Measurements from ENCODE around the gene AK8.

AK8 gene, protein sequence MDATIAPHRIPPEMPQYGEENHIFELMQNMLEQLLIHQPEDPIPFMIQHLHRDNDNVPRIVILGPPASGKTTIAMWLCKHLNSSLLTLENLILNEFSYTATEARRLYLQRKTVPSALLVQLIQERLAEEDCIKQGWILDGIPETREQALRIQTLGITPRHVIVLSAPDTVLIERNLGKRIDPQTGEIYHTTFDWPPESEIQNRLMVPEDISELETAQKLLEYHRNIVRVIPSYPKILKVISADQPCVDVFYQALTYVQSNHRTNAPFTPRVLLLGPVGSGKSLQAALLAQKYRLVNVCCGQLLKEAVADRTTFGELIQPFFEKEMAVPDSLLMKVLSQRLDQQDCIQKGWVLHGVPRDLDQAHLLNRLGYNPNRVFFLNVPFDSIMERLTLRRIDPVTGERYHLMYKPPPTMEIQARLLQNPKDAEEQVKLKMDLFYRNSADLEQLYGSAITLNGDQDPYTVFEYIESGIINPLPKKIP

DNA sequence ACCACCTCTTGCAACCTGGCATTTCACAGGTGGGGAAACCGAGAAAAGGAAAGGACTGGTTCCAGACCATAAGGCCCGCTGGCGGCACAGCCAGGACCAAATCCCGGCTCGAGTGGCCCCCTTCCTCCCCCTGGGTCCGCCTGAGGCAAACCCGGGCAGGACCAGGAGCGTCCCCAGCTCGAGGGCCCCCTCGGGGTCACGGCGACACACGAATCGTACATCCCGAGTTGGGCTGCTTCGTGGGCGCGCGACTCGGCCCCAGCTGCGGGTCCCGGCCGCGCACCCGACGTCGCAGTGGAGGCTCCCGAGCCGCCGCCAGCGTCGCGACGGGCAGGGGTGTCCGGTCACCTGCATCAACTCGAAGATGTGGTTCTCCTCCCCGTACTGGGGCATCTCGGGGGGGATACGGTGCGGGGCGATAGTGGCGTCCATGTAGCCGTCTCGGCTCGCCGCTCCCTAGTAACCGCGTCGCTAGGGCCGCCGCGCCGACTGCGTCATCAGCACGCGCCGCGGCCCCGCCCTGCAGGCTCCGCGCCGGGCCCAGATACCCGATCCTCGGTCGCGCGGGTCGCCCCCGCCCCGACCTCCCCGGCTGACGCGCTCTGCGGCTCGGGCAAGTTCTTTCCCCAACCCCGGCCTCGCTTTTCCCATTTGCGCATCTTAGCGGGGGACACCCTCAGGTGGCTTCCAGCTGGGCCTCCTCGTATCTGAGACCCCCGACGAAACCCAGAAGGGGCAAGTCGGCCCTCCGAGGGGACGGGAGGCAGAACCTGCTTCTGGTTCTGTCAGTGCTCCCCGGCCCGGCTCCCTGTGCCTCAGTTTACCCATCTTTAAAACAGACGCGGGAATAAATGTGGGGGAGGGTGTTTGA is at the start of gene AK8:
TSS of gene AK8 (minus strand) at position 461 of the 871 bp plus-strand sequence. CDS start at position 432, 29 bp downstream.
- peak; percentile 59 for DNase-seq

GRCh38 chr9:132927704-132928103 is 49.6 kb upstream of the AK8 start:
- no peak for DNase-seq

DNA sequence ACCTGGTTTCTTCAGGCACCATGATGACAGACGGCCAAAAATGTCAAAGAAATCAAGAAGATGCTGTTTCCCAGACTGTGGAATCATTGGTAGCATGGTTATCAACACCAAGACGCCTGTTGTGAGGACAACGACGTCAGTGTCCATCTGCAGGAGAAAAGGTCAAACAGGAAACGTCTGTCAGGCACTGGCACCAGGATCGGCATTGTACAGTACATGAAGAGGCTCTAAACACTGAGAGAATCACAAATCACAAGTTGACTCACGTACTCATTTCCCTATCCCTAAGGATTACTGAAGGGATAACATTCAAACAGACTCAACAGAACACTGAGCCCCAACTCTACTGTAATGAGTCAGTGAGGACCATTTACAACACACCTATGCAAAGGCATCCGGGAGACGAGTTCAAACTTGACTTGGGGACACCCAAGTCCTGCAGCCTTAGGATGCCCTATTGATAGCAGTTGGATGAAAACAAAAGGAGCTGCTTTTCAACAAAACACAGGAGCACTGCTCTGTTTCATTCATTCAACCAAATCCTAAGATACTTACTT is 45.3 kb upstream of the AK8 start:
- no peak for DNase-seq

DNA sequence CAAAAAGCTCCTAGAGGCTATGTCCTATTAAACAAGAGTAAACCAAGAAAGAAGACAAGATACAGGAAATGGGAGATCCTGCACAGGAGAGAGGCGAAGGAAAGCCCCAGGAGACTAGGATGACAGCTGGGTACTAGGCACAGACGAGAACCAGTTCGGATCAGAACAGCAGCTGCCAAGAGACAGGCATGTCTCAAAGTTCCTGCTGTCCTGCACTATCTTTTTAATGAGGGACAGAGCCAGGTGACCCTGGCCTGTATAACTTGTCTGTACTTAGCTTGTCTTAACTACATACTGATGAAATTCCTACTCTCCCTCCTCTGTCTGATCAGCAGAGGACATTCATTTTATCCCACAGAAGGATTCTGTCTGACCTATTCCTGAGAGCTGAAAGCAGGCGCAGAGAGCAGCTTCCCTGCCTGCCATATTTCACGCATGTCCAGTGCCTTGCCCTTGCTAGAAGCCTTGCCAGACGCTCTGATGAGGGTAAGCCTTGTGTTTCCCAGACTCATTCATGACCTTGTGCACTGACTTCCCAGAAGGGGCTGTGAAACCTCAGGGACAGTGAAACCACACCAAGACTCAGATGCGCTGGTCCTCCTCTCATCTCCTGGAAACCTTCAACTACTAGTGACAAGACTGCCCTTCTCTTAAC is 41.7 kb upstream of the AK8 start:
- DNase-seq = no peak

DNA sequence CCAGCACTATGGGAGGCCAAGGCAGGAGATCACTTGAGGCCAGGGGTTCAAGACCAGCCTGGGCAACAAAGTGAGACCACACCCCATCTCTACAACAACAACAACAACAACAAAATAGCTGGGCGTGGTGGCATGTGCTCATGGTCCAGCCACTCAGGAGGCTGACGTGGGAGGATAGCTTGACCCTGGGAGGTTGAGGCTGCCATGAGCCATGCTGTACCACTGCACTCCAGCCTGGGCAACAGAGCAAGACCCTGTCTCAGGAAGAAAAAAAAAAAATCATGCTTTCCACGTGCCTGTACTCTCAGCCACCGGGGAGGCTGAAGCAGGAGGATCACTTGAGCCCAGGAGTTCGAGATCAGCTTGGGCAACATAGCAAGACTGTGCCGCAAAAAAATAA is 36.8 kb upstream of the AK8 start:
- DNase-seq = no peak

GRCh38 chr9:132912131-132912530 is 34.0 kb upstream of the AK8 start:
- DNase-seq = no peak

DNA sequence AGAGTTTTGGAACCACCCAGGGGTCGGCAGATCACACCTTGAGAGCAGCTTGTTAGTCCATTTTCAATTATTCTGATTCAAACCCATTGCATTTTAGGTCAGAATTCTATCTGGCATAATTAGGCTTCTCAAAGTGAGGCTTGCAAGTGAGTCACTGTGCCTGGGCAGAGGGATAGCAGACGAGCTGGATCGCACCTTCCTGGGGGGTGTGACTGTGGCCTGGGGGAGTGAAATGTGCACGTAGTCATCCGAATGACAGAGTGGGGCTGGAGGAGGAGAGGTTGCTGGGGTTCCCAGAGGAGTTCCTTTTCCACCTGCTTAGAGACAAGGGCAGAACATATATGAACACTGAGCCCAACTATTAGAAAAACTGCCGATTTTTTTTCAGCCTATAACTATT is 32.3 kb upstream of the AK8 start:
- DNase-seq = no peak

- no peak for DNase-seq
Measured at GRCh38 chr9:132909311-132909710, 31.2 kb upstream of the AK8 start.

- DNase-seq = no peak
Measured at GRCh38 chr9:132908635-132909034, 30.6 kb upstream of the AK8 start.

DNA sequence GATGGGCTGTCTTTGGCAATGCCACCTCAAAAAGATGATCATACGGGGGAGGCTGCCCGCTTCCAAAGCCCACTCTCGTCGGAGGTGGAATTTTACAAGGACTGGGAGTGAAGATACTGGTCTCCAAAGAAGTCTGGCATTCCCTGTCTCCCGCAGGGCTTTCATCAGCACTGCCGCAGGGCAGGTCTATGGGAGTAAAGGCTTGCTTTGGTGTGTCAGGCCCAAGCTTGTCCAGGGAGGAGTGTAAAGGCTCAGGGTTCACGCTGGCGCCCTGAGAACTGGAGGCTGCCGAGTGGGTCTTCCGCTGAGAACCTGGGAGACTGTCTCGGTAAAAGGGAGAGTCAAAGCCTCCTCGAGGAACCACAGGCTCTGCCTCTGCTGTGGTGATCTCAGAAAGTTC is 27.6 kb upstream of the AK8 start:
- DNase-seq = no peak

- no peak for DNase-seq
Measured at GRCh38 chr9:132903574-132904492, 25.7 kb upstream of the AK8 start.

- DNase-seq = peak; percentile 72
Measured at GRCh38 chr9:132901858-132902831, 24.1 kb upstream of the AK8 start.

DNA sequence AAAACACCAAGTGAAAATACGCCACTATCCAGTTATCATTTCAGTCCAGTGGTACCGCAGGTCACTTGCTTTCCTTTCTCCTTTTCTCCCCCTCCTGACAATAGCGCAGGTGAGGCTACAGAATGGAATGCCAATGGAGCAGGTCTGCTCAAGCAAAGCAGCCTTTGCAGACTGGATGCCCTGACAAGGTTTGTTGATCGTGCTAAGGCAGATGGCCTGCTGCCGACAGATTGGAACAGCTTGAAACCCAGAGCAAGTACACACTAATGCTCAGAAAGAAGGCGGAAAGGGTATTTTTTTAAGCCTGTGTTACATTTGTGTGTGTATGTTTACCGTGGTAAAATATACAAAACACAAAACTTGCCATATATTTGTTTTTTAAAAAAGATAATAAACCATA is 20.0 kb upstream of the AK8 start:
- DNase-seq = no peak

DNA sequence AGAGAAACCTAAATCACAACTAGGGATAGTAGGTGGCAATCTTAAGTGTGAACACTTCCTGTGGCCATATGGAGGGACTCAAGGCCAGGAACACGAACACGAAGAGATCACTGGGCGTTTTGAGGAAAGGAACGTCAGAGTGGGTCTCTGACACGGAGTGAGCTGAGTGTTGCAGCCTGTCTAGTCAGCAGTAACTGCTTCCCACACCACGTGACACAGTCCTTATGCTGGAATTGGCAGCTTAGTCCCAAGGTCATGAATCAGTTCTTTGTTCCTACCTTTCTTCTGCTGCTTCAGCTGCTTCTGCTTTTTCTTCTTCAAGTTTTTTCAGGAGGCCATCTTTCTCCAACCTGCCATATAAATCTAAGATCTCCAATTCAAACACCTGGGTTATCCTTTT is 18.8 kb upstream of the AK8 start:
- no peak for DNase-seq

DNA sequence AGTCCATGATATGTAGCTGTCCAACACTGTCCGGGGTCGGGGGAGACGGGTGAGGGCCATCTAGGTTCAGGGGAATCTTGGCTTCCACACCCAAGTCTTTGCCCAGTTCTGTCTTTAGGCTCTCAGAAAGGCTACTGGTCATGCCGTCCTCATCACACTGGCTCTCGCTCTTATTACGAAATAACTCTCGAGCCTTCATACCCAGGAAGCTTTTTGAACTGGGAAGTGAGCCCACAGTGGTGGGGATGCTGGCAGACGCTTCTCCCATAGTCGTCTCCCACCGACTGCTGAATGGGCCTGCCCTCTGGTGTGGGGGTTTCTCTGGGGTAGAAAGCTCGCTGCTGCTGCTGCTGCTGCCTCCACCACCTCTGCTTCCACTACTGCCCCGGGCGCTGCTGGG is 18.2 kb upstream of the AK8 start:
- no peak for DNase-seq

DNA sequence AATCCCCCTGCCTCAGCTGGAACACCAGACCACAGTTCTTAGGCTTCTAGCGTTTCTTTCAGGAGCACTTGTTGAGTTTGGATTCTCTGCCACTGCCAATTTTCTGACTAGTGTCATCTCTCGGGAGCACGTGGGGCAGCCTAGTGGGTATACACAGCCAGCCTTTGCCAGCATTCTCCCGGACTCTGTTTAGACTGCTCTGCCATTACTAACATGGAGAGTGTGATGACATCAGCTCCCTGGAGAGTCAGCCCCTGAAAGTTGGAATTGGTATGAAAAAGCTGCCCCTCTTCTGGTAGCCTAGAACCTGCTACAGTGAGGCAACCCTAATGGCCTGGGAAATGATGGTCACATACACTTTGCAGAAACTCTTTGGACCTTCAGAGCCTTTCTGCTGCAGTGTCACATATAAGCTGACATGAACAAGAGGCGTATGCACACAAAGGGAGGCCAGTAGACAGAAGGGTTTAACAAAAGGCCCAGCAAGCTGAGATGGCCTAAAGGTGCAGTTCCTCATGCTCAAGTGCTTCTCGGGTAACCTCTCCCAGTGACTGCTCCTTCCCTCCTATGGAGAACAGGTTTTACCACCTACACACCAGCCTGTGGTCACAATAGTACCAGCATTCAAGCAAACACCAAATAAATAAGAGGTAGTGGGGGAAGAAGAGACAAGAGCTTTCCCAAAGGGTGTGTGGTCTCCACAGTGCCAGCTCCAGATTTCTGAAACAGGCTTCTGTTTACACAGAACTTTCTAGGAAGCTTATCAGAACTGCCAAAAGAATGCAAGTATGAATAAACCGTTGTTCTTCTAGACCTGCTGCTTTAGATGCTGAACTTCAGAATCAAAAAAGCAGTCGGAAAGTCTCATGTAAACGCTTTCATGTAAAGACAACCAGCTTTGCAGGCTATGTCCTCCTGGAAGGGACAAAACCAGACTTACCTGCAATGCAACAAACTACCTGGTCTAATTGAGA is 17.1 kb upstream of the AK8 start:
- no peak for DNase-seq

DNA sequence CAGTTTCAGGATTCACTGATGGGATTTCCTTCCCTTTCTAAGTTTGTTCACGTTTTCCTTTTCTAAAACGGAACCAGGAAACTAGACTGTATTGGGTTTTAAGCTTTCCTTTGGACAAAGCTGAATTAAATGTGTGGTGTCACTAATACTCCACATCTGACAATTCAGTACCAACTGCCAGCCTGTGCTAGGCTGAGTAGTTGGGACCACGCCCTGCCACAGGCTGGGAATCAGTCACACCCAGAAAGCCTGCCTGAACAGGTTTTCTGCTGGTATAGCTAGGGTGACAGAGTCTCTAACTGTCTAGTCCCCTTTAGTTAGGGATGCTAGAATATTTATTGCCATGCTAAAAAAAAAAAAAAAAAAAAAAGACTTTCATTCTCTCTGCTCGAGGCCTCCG is 16.3 kb upstream of the AK8 start:
- no peak for DNase-seq

DNA sequence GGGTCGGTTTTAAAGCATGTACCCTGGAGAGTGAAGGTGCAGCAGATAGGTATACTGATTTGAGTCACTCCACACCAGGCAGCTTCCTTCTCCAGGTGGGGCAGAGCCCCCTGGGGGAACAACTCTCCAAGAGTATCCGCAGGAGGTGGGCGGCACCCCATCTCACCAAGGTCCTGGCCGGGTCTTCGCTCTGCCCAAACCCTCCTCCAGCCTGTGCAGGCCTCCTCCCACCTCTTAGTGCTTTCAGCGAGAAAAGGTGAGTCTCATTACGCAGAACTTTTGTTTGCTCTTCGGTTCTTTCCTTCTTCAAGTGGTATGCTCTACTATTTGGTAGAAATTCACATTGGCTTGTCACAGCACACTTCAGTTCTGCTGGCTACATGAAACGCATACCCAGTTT is 14.3 kb upstream of the AK8 start:
- no peak for DNase-seq

DNA sequence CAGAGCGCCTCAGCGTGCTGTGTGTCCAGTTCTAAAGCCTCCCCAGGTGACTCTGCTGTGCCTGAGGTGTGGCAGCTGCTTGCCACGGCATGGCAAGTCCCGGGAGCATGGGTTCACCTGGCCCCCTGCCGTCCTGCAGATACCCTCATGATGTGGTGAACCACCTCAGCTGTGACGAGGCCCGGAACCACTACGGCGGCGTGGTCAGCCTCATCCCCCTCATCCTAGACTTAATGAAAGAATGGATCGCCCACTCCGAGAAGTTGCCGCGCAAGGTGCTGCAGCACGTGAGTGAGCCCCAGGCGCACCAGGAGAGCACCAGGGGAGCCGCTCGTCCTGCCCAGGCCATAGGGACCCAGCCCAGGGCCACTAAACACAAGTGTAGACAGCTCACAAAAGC is 10.1 kb upstream of the AK8 start:
- no peak for DNase-seq
